Measurements from ENCODE around the gene LRWD1.

GRCh38 chr7:102463841-102464576, 775 bp upstream of the LRWD1 start:
- TF ChIP-seq CTCF (IDR thresholded peaks at IDR 0.05 in 2 of 3, conservative IDR thresholded peaks at IDR 0.05 in 1 of 3; ENCODE audit: borderline replicate concordance in 1 of 3, insufficient read depth in 1 of 3, low read depth in 2 of 3, low read length in 2 of 3), result no peak
- TF ChIP-seq REST (IDR thresholded peaks at IDR 0.05; ENCODE audit: low read depth), result no peak

Measured in HCT116 (cell line).